Gastrocnemius medialis (tissue), 4 donors: ENCODE measurements around the gene ENAH. TPM values are rescaled to one million over a fixed set of nuclear protein-coding genes. Genes with fewer than 3 reads are reported as not detected.

ENCODE experiments used
- ATAC-seq, 2 donors: fragments of 150-250 bp; one replicate each; pipeline ENCODE4 v1.9.1; 2016
- DNase-seq, 2 donors: peaks; one replicate each; pipeline ENCODE4 v3.0.0-alpha.2; 2019
- H3K27ac ChIP-seq, 4 donors: fragments of 200-600 bp; sonication (generic); 1 replicate in 1 of 4; 2 replicates in 3 of 4; pipeline ENCODE4 v1.5.1; 2016 to 2018; ENCODE audit warnings: mild to moderate bottlenecking in 2 of 4, moderate library complexity in 1 of 4
- H3K27me3 ChIP-seq, 3 donors: fragments of 200-600 bp; sonication (generic) in 2 of 3; 1 replicate in 1 of 3; 2 replicates in 2 of 3; pipeline versions ENCODE4 v1.5.1 to v1.6.0; 2016 to 2019; ENCODE audit warnings: mild to moderate bottlenecking in 1 of 3, moderate library complexity in 1 of 3
- H3K36me3 ChIP-seq, 2 donors: fragments of 200-600 bp; sonication (generic) in 1 of 2; one replicate each; pipeline ENCODE4 v1.5.1; 2017 to 2018
- H3K4me1 ChIP-seq, 2 donors: fragments of 200-600 bp; sonication (generic) in 1 of 2; one replicate each; pipeline ENCODE4 v1.5.1; 2016 to 2017; ENCODE audit warnings: mild to moderate bottlenecking in 2 of 2
- H3K4me3 ChIP-seq, 4 donors: fragments of 200-600 bp; sonication (generic) in 3 of 4; 1 replicate in 1 of 4; 2 replicates in 3 of 4; pipeline ENCODE4 v1.5.1; 2016 to 2019; ENCODE audit warnings: mild to moderate bottlenecking in 2 of 4
- H3K9me3 ChIP-seq, 3 donors: fragments of 200-600 bp; sonication (generic) in 2 of 3; 1 replicate in 1 of 3; 2 replicates in 2 of 3; pipeline ENCODE4 v1.5.1; 2016 to 2019
- CTCF ChIP-seq, 5 experiments: fragments of 450-650 bp in 3 of 5; fragments of 200-600 bp in 2 of 5; sonication (generic) in 2 of 5; IDR thresholded peaks in 4 of 5; conservative IDR thresholded peaks in 1 of 5; 1 replicate in 4 of 5; 2 replicates in 1 of 5; pipeline ENCODE4 v1.5.1; 2016 to 2019; ENCODE audit warnings: antibody characterized with exemption in 5 of 5, mild to moderate bottlenecking in 3 of 5, moderate library complexity in 3 of 5
- POLR2A ChIP-seq, 2 donors: fragments of 450-650 bp; IDR thresholded peaks; one replicate each; pipeline ENCODE4 v1.6.1; 2017; ENCODE audit warnings: antibody characterized with exemption in 2 of 2, mild to moderate bottlenecking in 2 of 2, moderate library complexity in 2 of 2
- in situ Hi-C, 4 donors: fragments of 200-750 bp; cut with MboI; loops; one replicate each; pipeline versions ENCODE4 v1.15.0 to v1.8.0; 2017; ENCODE audit warnings: low sequenced_read_pairs in 4 of 4
- intact Hi-C: fragments of 100-400 bp; cut with DNase I; formaldehyde crosslinking; loops from one replicate; pipeline ENCODE4 v1.15.1; 2023; ENCODE audit warnings: low total_unique reads
- total RNA-seq, 4 donors: library from RNA; depleted of rRNA; stranded (reverse); fragments of >200 nt; gene quantifications; one replicate each; pipeline versions ENCODE4 v1.1.0 to v1.2.3, GENCODE V29; 2016

Gene ENAH
- total RNA-seq, 4 donors from 2014 or later, result 56.1 to 112 (median 62.2) TPM

DNA sequence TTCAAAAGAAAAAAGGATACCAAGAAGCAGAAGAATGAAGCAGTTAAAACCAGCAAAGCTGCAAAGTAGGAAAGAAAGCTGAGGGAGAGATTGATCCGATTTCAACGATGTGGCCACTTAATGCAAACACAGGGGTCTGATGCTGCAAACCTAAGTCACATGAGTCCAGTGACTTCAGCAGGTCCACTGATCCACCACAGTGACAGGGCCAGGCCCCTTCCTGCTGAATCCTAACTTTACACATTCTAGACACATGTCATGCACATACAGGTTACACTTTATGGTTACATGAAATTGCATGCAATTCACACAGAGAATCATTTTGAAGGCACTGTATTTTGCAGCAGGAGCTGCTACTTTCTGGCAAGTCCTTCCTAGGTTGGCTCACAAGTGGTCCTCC is 166.1 kb downstream of the ENAH start:
- TF ChIP-seq POLR2A (IDR thresholded peaks at IDR 0.05), result no peak
- TF ChIP-seq CTCF (IDR thresholded peaks at IDR 0.05 in 4 of 5, conservative IDR thresholded peaks at IDR 0.05 in 1 of 5), result no peak
- DNase-seq (no peak), ATAC-seq (no peak)
- no peaks in the 10 kb centered on the region for H3K27me3 ChIP-seq
- no peaks in the 10 kb centered on the region for H3K9me3 ChIP-seq
- no peak overlapping the region for H3K27ac ChIP-seq
- H3K4me1 ChIP-seq, result peaks cover 0 to 4% of the 10 kb centered on the region in 2 donors
- in situ Hi-C loops, result loop anchor here in 1 of 4 donors (10.0 kb wide), 2 partner anchors 278 to 488 kb away; no protein-coding TSS in a partner anchor
- intact Hi-C loops, result no loop called here
- H3K36me3 ChIP-seq, result no peaks in the 10 kb centered on the region
- no peak overlapping the region for H3K4me3 ChIP-seq

DNA sequence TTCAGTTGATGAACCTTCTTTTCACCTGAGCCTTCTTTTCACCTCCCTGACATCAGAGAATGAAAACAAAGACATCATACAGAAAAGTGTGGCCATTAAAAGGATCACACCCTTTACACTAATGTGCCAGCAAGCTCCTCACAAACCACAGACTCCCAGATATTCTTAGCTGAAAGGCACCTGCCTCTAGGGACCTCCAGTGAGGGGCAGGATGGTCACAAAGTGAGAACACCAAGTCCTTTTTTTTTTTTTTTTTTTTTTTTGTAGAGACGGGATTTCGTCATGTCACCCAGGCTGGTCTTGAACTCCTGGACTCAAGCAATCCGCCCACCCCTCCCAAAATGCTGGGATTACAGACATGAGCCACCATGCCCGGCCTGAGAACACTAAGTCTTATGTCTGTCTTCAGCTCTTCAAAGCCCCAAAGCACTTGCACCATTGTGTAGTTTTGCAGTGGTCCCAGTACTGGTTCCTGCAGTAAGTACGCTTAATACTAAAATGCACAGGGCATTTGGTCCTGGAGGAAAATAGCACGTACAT is 166.9 kb downstream of the ENAH start:
- DNase-seq (no peak), ATAC-seq (no peak)
- Histone ChIP-seq H3K4me3 (no peak overlapping the region), H3K9me3 (no peaks in the 10 kb centered on the region), H3K36me3 (no peaks in the 10 kb centered on the region), H3K27me3 (no peaks in the 10 kb centered on the region), H3K4me1 (peaks cover 0 to 4% of the 10 kb centered on the region in 2 donors), H3K27ac (no peak overlapping the region)
- TF ChIP-seq CTCF (IDR thresholded peaks at IDR 0.05 in 4 of 5, conservative IDR thresholded peaks at IDR 0.05 in 1 of 5), result no peak
- TF ChIP-seq POLR2A (IDR thresholded peaks at IDR 0.05), result no peak
- intact Hi-C loops, result no loop called here
- in situ Hi-C loops, result loop anchor here in 1 of 4 donors (10.0 kb wide), 2 partner anchors 279 to 489 kb away; no protein-coding TSS in a partner anchor

DNA sequence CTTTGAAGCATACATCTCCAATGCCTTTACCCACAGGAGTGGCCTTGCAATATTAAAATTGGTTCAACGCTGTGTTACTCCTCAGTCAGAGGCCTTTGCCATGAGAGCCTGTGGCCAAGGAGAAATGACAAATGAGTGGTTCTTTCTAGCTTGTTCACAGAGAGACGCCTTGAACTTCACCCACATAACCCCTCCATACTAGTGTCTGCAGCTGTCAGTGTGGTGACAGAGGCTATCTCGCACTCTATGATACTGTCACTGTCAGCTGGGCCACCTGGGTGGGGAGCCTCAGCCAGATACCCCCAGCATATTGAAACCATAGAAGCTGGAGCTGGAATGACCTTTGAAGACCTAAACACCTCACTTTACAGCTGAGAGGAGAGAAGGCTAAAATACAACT is 167.7 kb downstream of the ENAH start:
- TF ChIP-seq POLR2A (IDR thresholded peaks at IDR 0.05) (no peak), CTCF (IDR thresholded peaks at IDR 0.05 in 4 of 5, conservative IDR thresholded peaks at IDR 0.05 in 1 of 5) (no peak)
- intact Hi-C loops (no loop called here), in situ Hi-C loops (loop anchor here in 1 of 4 donors (10.0 kb wide), 2 partner anchors 280 to 490 kb away; no protein-coding TSS in a partner anchor)
- Histone ChIP-seq H3K4me1 (peaks cover 0 to 4% of the 10 kb centered on the region in 2 donors), H3K9me3 (no peaks in the 10 kb centered on the region), H3K27ac (no peak overlapping the region), H3K4me3 (no peak overlapping the region), H3K36me3 (no peaks in the 10 kb centered on the region), H3K27me3 (no peaks in the 10 kb centered on the region)
- ATAC-seq, result no peak
- DNase-seq, result no peak

- no peak for ATAC-seq
- H3K36me3 ChIP-seq, result no peaks in the 10 kb centered on the region
- in situ Hi-C loops, result loop anchor here (5.0 to 10.0 kb wide), 5 partner anchors 280 to 490 kb away; partner anchors contain the start of gene SRP9 (in 1 of the 4)
- TF ChIP-seq POLR2A (IDR thresholded peaks at IDR 0.05) (no peak), CTCF (IDR thresholded peaks at IDR 0.05 in 4 of 5, conservative IDR thresholded peaks at IDR 0.05 in 1 of 5) (no peak)
- no peaks in the 10 kb centered on the region for H3K9me3 ChIP-seq
- intact Hi-C loops, result no loop called here
- H3K27me3 ChIP-seq, result no peaks in the 10 kb centered on the region
- no peak overlapping the region for H3K4me3 ChIP-seq
- no peak overlapping the region for H3K27ac ChIP-seq
- H3K4me1 ChIP-seq, result peaks cover 0 to 4% of the 10 kb centered on the region in 2 donors
- no peak for DNase-seq
Observed at GRCh38 chr1:225484657-225485214, 168.2 kb downstream of the ENAH start.
